ENCODE results near the gene FAM78A.

GRCh38 chr9:131222460-131222859 is 53.9 kb downstream of the FAM78A start:
- TF ChIP-seq CTCF (conservative IDR thresholded peaks at IDR 0.05; ENCODE audit: low read depth, low read length) (no peak), EZH2phosphoT487 (IDR thresholded peaks at IDR 0.05; ENCODE audit: borderline replicate concordance, low read length) (no peak)
